ENCODE results near the gene DBF4B. TPM values are rescaled to one million over a fixed set of nuclear protein-coding genes. Genes with fewer than 3 reads are reported as not detected.
A peak's percentile ranks its signal among the peaks of the same experiment; 100 is the strongest.

DBF4B gene
- total RNA-seq, 1 experiment from 2014 or later, result 24.7 TPM

GRCh38 chr17:44787271-44787940, 78.9 kb downstream of the DBF4B start:
- Mint-ChIP-seq H3K9me3 (no peaks in the 10 kb centered on the region), H3K4me3 (no peak overlapping the region; a peak in 1 of 5 replicates), H3K27ac (no peak overlapping the region), H3K36me3 (ENCODE audit: insufficient read depth in 1 of 3, low read depth in 3 of 3) (no peaks in the 10 kb centered on the region), H3K27me3 (ENCODE audit: low read depth) (no peaks in the 10 kb centered on the region; the same call in 1 of the 2 replicates), H3K4me1 (peaks cover 4 to 16% of the 10 kb centered on the region in 2 experiments)
- no peak overlapping the region for H2BK120ac ChIP-seq (ENCODE audit: low read depth, low read length, poor library complexity, severe bottlenecking)
- no peaks in the 10 kb centered on the region for H3K23me2 ChIP-seq (ENCODE audit: insufficient read length, low read depth, low read length, poor library complexity, severe bottlenecking)
- no peak overlapping the region for H4K91ac ChIP-seq (ENCODE audit: insufficient read length, low read depth, low read length)
- H2AK5ac ChIP-seq (ENCODE audit: insufficient read length, low read length), result no peak overlapping the region
- no peak overlapping the region for H3K4me2 ChIP-seq (ENCODE audit: insufficient read depth, insufficient read length, low read length)
- TF ChIP-seq, protein P1, sequence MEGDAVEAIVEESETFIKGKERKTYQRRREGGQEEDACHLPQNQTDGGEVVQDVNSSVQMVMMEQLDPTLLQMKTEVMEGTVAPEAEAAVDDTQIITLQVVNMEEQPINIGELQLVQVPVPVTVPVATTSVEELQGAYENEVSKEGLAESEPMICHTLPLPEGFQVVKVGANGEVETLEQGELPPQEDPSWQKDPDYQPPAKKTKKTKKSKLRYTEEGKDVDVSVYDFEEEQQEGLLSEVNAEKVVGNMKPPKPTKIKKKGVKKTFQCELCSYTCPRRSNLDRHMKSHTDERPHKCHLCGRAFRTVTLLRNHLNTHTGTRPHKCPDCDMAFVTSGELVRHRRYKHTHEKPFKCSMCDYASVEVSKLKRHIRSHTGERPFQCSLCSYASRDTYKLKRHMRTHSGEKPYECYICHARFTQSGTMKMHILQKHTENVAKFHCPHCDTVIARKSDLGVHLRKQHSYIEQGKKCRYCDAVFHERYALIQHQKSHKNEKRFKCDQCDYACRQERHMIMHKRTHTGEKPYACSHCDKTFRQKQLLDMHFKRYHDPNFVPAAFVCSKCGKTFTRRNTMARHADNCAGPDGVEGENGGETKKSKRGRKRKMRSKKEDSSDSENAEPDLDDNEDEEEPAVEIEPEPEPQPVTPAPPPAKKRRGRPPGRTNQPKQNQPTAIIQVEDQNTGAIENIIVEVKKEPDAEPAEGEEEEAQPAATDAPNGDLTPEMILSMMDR (conservative IDR thresholded peaks at IDR 0.05), result no peak
- H4K8ac ChIP-seq (replicated peaks; ENCODE audit: insufficient read length, low read depth, low read length), result no peak overlapping the region
- H3K14ac ChIP-seq (ENCODE audit: insufficient read depth, low read length), result no peak overlapping the region
- no peak overlapping the region for H3K56ac ChIP-seq (ENCODE audit: insufficient read length, low read depth, low read length)
- no peaks in the 10 kb centered on the region for H3K79me2 ChIP-seq (ENCODE audit: insufficient read depth, low read length)
- no peak overlapping the region for H2AFZ ChIP-seq (ENCODE audit: low read length)
- no peak overlapping the region for H3K4ac ChIP-seq (ENCODE audit: low read depth, low read length)
- H3K4me1 ChIP-seq (ENCODE audit: insufficient read depth, low read length), result no peaks in the 10 kb centered on the region
- H2BK15ac ChIP-seq (ENCODE audit: low read depth, low read length), result no peak overlapping the region
- H2BK20ac ChIP-seq (ENCODE audit: low read depth, low read length, poor library complexity, severe bottlenecking), result no peak overlapping the region
- no peak overlapping the region for H3K9ac ChIP-seq (ENCODE audit: extremely low read depth, insufficient read length, low read length)
- H4K5ac ChIP-seq (ENCODE audit: insufficient read length, low read depth, low read length), result no peak overlapping the region
- DNase-seq, result peak; percentile 35
- H4K20me1 ChIP-seq (ENCODE audit: control insufficient read depth, insufficient read depth, insufficient read length), result no peaks in the 10 kb centered on the region
- no peak overlapping the region for H2BK12ac ChIP-seq (ENCODE audit: insufficient read length, low read depth, low read length)
- H3K27me3 ChIP-seq (ENCODE audit: insufficient read depth, low read length), result no peaks in the 10 kb centered on the region
- WGBS (ENCODE audit: extremely low coverage, insufficient read length, low lambda C conversion rate), result no CpG with 5 or more reads among the region's 15 CpGs
- no peaks in the 10 kb centered on the region for H3K9me3 ChIP-seq (ENCODE audit: control insufficient read depth, low read depth, low read length)
- no peak overlapping the region for H3T11ph ChIP-seq (ENCODE audit: low read length)
- H3K27ac ChIP-seq (ENCODE audit: insufficient read length, low read depth, low read length), result no peak overlapping the region
- H3K18ac ChIP-seq (ENCODE audit: insufficient read length, low read depth, low read length), result no peak overlapping the region
- no peak overlapping the region for H2BK5ac ChIP-seq (ENCODE audit: insufficient read length, low read length)
- no peak overlapping the region for H3K23ac ChIP-seq (ENCODE audit: insufficient read length, low read depth, low read length)
- H3K79me1 ChIP-seq (ENCODE audit: insufficient read depth, low read depth, low read length, poor library complexity, severe bottlenecking), result no peaks in the 10 kb centered on the region

All from H9 (cell line).